ENCODE measurements around the gene PITPNM3. TPM values are rescaled to one million over a fixed set of nuclear protein-coding genes. Genes with fewer than 3 reads are reported as not detected.

The PITPNM3 gene
- total RNA-seq, 4 donors from 2014 or later: 2.1 to 5.4 (median 4.0) TPM

DNA sequence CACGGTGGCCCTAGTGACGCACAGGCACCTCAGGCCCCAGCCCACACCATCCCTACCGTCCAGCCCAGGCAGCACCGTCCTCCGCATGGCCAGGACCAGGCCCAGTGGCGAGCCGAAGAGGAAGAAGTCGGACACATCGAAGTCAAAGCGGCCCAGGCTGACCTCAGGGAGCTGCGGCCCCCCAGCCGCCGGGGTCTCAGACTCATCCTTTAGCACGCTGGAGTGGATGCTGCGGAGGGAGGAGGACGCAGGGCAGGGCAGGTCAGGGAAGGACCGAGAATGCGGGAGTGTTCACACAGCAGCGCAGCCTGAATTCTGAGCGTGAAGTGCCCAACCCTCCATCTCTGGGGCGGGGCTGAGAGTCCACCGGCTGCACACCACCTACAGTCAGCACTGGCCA, 82.0 kb downstream of the PITPNM3 start:
- no peaks in the 10 kb centered on the region for H3K4me1 ChIP-seq
- H3K27ac ChIP-seq: no peak overlapping the region
- no peaks in the 10 kb centered on the region for H3K9me3 ChIP-seq
- no peak for DNase-seq
- no peaks in the 10 kb centered on the region for H3K27me3 ChIP-seq
- H3K4me3 ChIP-seq: no peak overlapping the region
- TF ChIP-seq, protein P1, sequence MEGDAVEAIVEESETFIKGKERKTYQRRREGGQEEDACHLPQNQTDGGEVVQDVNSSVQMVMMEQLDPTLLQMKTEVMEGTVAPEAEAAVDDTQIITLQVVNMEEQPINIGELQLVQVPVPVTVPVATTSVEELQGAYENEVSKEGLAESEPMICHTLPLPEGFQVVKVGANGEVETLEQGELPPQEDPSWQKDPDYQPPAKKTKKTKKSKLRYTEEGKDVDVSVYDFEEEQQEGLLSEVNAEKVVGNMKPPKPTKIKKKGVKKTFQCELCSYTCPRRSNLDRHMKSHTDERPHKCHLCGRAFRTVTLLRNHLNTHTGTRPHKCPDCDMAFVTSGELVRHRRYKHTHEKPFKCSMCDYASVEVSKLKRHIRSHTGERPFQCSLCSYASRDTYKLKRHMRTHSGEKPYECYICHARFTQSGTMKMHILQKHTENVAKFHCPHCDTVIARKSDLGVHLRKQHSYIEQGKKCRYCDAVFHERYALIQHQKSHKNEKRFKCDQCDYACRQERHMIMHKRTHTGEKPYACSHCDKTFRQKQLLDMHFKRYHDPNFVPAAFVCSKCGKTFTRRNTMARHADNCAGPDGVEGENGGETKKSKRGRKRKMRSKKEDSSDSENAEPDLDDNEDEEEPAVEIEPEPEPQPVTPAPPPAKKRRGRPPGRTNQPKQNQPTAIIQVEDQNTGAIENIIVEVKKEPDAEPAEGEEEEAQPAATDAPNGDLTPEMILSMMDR (IDR thresholded peaks at IDR 0.05): no peak
- no peak for TF ChIP-seq POLR2A (IDR thresholded peaks at IDR 0.05)
- no peaks in the 10 kb centered on the region for H3K36me3 ChIP-seq

DNA sequence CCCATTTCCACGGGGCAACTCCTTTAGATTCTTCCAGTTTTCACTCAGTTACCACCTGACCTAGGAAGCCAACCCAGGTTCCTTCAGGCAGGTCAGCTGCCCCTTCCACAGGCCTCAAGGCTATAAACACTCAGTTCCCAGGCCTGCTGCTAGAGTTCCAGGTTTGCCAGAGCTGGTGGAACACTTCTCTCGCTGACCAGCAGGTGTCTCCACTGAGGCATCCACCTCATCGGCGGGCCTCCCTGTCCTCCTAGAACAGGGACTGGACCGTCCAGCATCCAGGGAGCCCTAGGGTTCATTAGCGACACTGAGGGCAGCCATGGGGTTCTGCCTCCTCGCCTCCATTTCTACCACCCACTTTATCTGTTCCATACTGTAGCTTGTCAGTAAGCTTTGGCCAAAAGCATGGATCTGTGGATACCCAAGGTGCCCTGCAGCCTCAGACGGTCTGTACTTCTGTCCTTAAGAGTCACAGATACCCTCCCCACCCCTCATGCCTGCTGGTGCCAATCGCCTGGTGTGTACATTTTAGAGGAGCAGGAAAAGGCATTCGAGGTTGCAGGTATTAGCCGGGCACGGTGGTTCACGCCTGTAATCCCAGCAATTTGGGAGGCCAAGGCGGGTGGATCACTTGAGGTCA, 83.1 kb downstream of the PITPNM3 start:
- Histone ChIP-seq H3K36me3 (no peaks in the 10 kb centered on the region), H3K27me3 (no peaks in the 10 kb centered on the region), H3K4me1 (no peaks in the 10 kb centered on the region), H3K4me3 (no peak overlapping the region), H3K9me3 (no peaks in the 10 kb centered on the region), H3K27ac (no peak overlapping the region)
- peak; percentile 59 to 87 (median 83) for DNase-seq
- TF ChIP-seq, protein P1 (IDR thresholded peaks at IDR 0.05): peak; percentile 61 to 95 (median 83)
- no peak for TF ChIP-seq POLR2A (IDR thresholded peaks at IDR 0.05)

GRCh38 chr17:6472517-6472916, 83.8 kb downstream of the PITPNM3 start:
- TF ChIP-seq POLR2A (IDR thresholded peaks at IDR 0.05): no peak
- TF ChIP-seq, protein P1 (IDR thresholded peaks at IDR 0.05): no peak
- H3K27ac ChIP-seq: no peak overlapping the region

GRCh38 chr17:6471531-6472465, 84.6 kb downstream of the PITPNM3 start:
- no peaks in the 10 kb centered on the region for H3K36me3 ChIP-seq
- H3K27me3 ChIP-seq: no peaks in the 10 kb centered on the region
- DNase-seq: no peak
- no peaks in the 10 kb centered on the region for H3K4me1 ChIP-seq
- no peak overlapping the region for H3K27ac ChIP-seq
- no peaks in the 10 kb centered on the region for H3K9me3 ChIP-seq
- H3K4me3 ChIP-seq: no peak overlapping the region
- TF ChIP-seq, protein P1 (IDR thresholded peaks at IDR 0.05): no peak
- TF ChIP-seq POLR2A (IDR thresholded peaks at IDR 0.05): no peak

More at GRCh38 chr17:6472517-6472916, 83.8 kb downstream of the PITPNM3 start:
- DNase-seq: no peak
- Histone ChIP-seq H3K4me1 (no peaks in the 10 kb centered on the region), H3K9me3 (no peaks in the 10 kb centered on the region), H3K36me3 (no peaks in the 10 kb centered on the region), H3K4me3 (no peak overlapping the region), H3K27me3 (no peaks in the 10 kb centered on the region)

GRCh38 chr17:6470751-6471521, 85.4 kb downstream of the PITPNM3 start:
- Histone ChIP-seq H3K4me1 (no peaks in the 10 kb centered on the region), H3K36me3 (no peaks in the 10 kb centered on the region), H3K9me3 (no peaks in the 10 kb centered on the region), H3K27me3 (no peaks in the 10 kb centered on the region), H3K27ac (no peak overlapping the region), H3K4me3 (no peak overlapping the region)
- DNase-seq: no peak
- TF ChIP-seq POLR2A (IDR thresholded peaks at IDR 0.05): no peak
- TF ChIP-seq, protein P1 (IDR thresholded peaks at IDR 0.05): no peak
